ENCODE data around the gene TRIP13. TPM values are rescaled to one million over a fixed set of nuclear protein-coding genes. Genes with fewer than 3 reads are reported as not detected.
"Not testable (repeated sequence)": the region's sequence is repeated elsewhere in the genome, so short reads cannot be mapped to it uniquely, and the experiment has no call there.

TRIP13 gene
- total and polyA plus RNA-seq, 2 experiments from 2014 or later, result 19.5 to 20.4 TPM

GRCh38 chr5:915946-916345 is 23.3 kb downstream of the TRIP13 start:
- Histone ChIP-seq H3K4me2 (ENCODE audit: unreplicated experiment) (no peak overlapping the region), H3K9me2 (ENCODE audit: insufficient read depth) (no peaks in the 10 kb centered on the region), H3F3A (ENCODE audit: insufficient read depth) (no peaks in the 10 kb centered on the region), H3K27ac (no peak overlapping the region), H3K9me3 (ENCODE audit: low read depth) (no peaks in the 10 kb centered on the region), H3K4me3 (no peak overlapping the region), H3K36me3 (ENCODE audit: low read depth) (no peaks in the 10 kb centered on the region), H2AFZ (no peak overlapping the region), H3K79me2 (ENCODE audit: insufficient read depth) (no peaks in the 10 kb centered on the region), H4K20me1 (ENCODE audit: insufficient read depth) (no peaks in the 10 kb centered on the region), H3K4me1 (ENCODE audit: insufficient read depth) (no peaks in the 10 kb centered on the region), H3K9ac (no peak overlapping the region), H3K27me3 (replicated peaks; ENCODE audit: insufficient read depth) (no peaks in the 10 kb centered on the region)
- WGBS, 2 experiments (ENCODE audit: low coverage in 1 of 2, low lambda C conversion rate in 2 of 2, missing lambda C conversion rate in 2 of 2), result 92 to 93% methylated on average over 12 of the region's 12 CpGs
- in situ Hi-C loops (cut with MboI), result no loop called here
- DNase-seq, result no peak
- TF ChIP-seq EZH2 (IDR thresholded peaks at IDR 0.05; ENCODE audit: insufficient read depth, poor library complexity, severe bottlenecking) (no peak), EZH2phosphoT487 (IDR thresholded peaks at IDR 0.05; ENCODE audit: insufficient read depth, low read depth) (no peak)

- Histone ChIP-seq H4K20me1 (ENCODE audit: insufficient read depth) (no peaks in the 10 kb centered on the region), H3K9ac (no peak overlapping the region), H3K27ac (no peak overlapping the region), H3K36me3 (ENCODE audit: low read depth) (no peaks in the 10 kb centered on the region), H3K27me3 (replicated peaks; ENCODE audit: insufficient read depth) (no peaks in the 10 kb centered on the region), H3K4me3 (no peak overlapping the region), H2AFZ (no peak overlapping the region), H3F3A (ENCODE audit: insufficient read depth) (no peaks in the 10 kb centered on the region), H3K9me2 (ENCODE audit: insufficient read depth) (no peaks in the 10 kb centered on the region), H3K4me2 (ENCODE audit: unreplicated experiment) (no peak overlapping the region), H3K9me3 (ENCODE audit: low read depth) (no peaks in the 10 kb centered on the region), H3K4me1 (ENCODE audit: insufficient read depth) (no peaks in the 10 kb centered on the region), H3K79me2 (ENCODE audit: insufficient read depth) (no peaks in the 10 kb centered on the region)
- no peak for DNase-seq
- TF ChIP-seq EZH2 (IDR thresholded peaks at IDR 0.05; ENCODE audit: insufficient read depth, poor library complexity, severe bottlenecking), result no peak
- TF ChIP-seq EZH2phosphoT487 (IDR thresholded peaks at IDR 0.05; ENCODE audit: insufficient read depth, low read depth), result no peak
- in situ Hi-C loops (cut with MboI), result no loop called here
- WGBS, 2 experiments (ENCODE audit: low coverage in 1 of 2, low lambda C conversion rate in 2 of 2, missing lambda C conversion rate in 2 of 2), result 89 to 90% methylated on average over 13 to 14 of the region's 14 CpGs
These were observed 24.0 kb downstream of the TRIP13 start for GRCh38 chr5:916441-917293.

GRCh38 chr5:918717-919116 is 26.0 kb downstream of the TRIP13 start:
- DNase-seq; H3K4me1 ChIP-seq (ENCODE audit: insufficient read depth); H3F3A ChIP-seq (ENCODE audit: insufficient read depth); H3K36me3 ChIP-seq (ENCODE audit: low read depth); H3K4me3 ChIP-seq; H3K4me2 ChIP-seq (ENCODE audit: unreplicated experiment); H3K27ac ChIP-seq; H3K9ac ChIP-seq; H2AFZ ChIP-seq; H3K9me2 ChIP-seq (ENCODE audit: insufficient read depth); in situ Hi-C loops (cut with MboI); H3K27me3 ChIP-seq (replicated peaks; ENCODE audit: insufficient read depth); H3K79me2 ChIP-seq (ENCODE audit: insufficient read depth); H3K9me3 ChIP-seq (ENCODE audit: low read depth); H4K20me1 ChIP-seq (ENCODE audit: insufficient read depth): not testable (repeated sequence)
- WGBS, 2 experiments (ENCODE audit: low coverage in 1 of 2, low lambda C conversion rate in 2 of 2, missing lambda C conversion rate in 2 of 2), result 97 to 99% methylated on average over 5 of the region's 5 CpGs

- Histone ChIP-seq H3K36me3 (ENCODE audit: low read depth) (no peaks in the 10 kb centered on the region), H3K4me1 (ENCODE audit: insufficient read depth) (no peaks in the 10 kb centered on the region), H3K27me3 (replicated peaks; ENCODE audit: insufficient read depth) (no peaks in the 10 kb centered on the region), H3K27ac (no peak overlapping the region), H3K9me2 (ENCODE audit: insufficient read depth) (no peaks in the 10 kb centered on the region), H3F3A (ENCODE audit: insufficient read depth) (no peaks in the 10 kb centered on the region), H3K4me2 (ENCODE audit: unreplicated experiment) (no peak overlapping the region), H3K9ac (no peak overlapping the region), H3K9me3 (ENCODE audit: low read depth) (no peaks in the 10 kb centered on the region), H3K79me2 (ENCODE audit: insufficient read depth) (no peaks in the 10 kb centered on the region), H2AFZ (no peak overlapping the region), H4K20me1 (ENCODE audit: insufficient read depth) (no peaks in the 10 kb centered on the region), H3K4me3 (no peak overlapping the region)
- no peak for TF ChIP-seq EZH2 (IDR thresholded peaks at IDR 0.05; ENCODE audit: insufficient read depth, poor library complexity, severe bottlenecking)
- TF ChIP-seq EZH2phosphoT487 (IDR thresholded peaks at IDR 0.05; ENCODE audit: insufficient read depth, low read depth), result no peak
- in situ Hi-C loops (cut with MboI), result no loop called here
- WGBS, 2 experiments (ENCODE audit: low coverage in 1 of 2, low lambda C conversion rate in 2 of 2, missing lambda C conversion rate in 2 of 2), result 89 to 92% methylated on average over 9 of the region's 9 CpGs
- DNase-seq, result no peak
These were observed 26.8 kb downstream of the TRIP13 start for GRCh38 chr5:919356-920000.
